Measurements from ENCODE around the gene YPEL2.
A peak's percentile ranks its signal among the peaks of the same experiment; 100 is the strongest.
"Not testable (repeated sequence)": the region's sequence is repeated elsewhere in the genome, so short reads cannot be mapped to it uniquely, and the experiment has no call there.

Gene YPEL2

GRCh38 chr17:59378675-59379074 is 47.2 kb downstream of the YPEL2 start:
- no peak for DNase-seq

GRCh38 chr17:59380474-59380873 is 49.0 kb downstream of the YPEL2 start:
- DNase-seq, result no peak

GRCh38 chr17:59381716-59382570 is 50.5 kb downstream of the YPEL2 start:
- no peak for DNase-seq

- DNase-seq, result no peak
These were observed 52.4 kb downstream of the YPEL2 start for GRCh38 chr17:59383893-59384292.

GRCh38 chr17:59387351-59388068 is 56.1 kb downstream of the YPEL2 start:
- no peak for DNase-seq

- DNase-seq, result no peak
These were observed 56.7 kb downstream of the YPEL2 start for GRCh38 chr17:59388069-59388556.

GRCh38 chr17:59389066-59389465 is 57.6 kb downstream of the YPEL2 start:
- no peak for DNase-seq

- no peak for DNase-seq
These were observed 59.6 kb downstream of the YPEL2 start for GRCh38 chr17:59391021-59391420.

GRCh38 chr17:59392973-59393679 is 61.7 kb downstream of the YPEL2 start:
- no peak for DNase-seq

- DNase-seq, result not testable (repeated sequence)
These were observed 62.4 kb downstream of the YPEL2 start for GRCh38 chr17:59393742-59394410.

GRCh38 chr17:59396134-59396826 is 64.8 kb downstream of the YPEL2 start:
- DNase-seq, result no peak

- no peak for DNase-seq
These were observed 66.0 kb downstream of the YPEL2 start for GRCh38 chr17:59397316-59398073.

GRCh38 chr17:59399914-59400313 is 68.5 kb downstream of the YPEL2 start:
- no peak for DNase-seq

- no peak for DNase-seq
These were observed 69.4 kb downstream of the YPEL2 start for GRCh38 chr17:59400858-59401257.

GRCh38 chr17:59401274-59401673 is 69.8 kb downstream of the YPEL2 start:
- no peak for DNase-seq

GRCh38 chr17:59401725-59402124 is 70.3 kb downstream of the YPEL2 start:
- DNase-seq, result no peak

- DNase-seq, result no peak
These were observed 71.3 kb downstream of the YPEL2 start for GRCh38 chr17:59402760-59403159.

GRCh38 chr17:59404471-59404870 is 73.0 kb downstream of the YPEL2 start:
- DNase-seq, result no peak

- peak; percentile 2 for DNase-seq
These were observed 74.7 kb downstream of the YPEL2 start for GRCh38 chr17:59405944-59406705.

- peak; percentile 61 for DNase-seq
These were observed 75.4 kb downstream of the YPEL2 start for GRCh38 chr17:59406808-59407381.
